ENCODE measurements around the gene USP27X.

- TF ChIP-seq CTCF (conservative IDR thresholded peaks at IDR 0.05; ENCODE audit: low read depth, low read length) (no peak), MAZ (IDR thresholded peaks at IDR 0.05; ENCODE audit: borderline replicate concordance, low read depth, low read length) (no peak), POLR2A (IDR thresholded peaks at IDR 0.05; ENCODE audit: low read depth, low read length) (no peak), CEBPB (IDR thresholded peaks at IDR 0.05; ENCODE audit: low read depth, low read length) (no peak), MAFK (IDR thresholded peaks at IDR 0.05; ENCODE audit: low read depth, low read length) (no peak), RAD21 (IDR thresholded peaks at IDR 0.05; ENCODE audit: low read length) (no peak)
- TF ChIP-seq, protein P1, sequence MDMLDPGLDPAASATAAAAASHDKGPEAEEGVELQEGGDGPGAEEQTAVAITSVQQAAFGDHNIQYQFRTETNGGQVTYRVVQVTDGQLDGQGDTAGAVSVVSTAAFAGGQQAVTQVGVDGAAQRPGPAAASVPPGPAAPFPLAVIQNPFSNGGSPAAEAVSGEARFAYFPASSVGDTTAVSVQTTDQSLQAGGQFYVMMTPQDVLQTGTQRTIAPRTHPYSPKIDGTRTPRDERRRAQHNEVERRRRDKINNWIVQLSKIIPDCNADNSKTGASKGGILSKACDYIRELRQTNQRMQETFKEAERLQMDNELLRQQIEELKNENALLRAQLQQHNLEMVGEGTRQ (IDR thresholded peaks at IDR 0.05; ENCODE audit: low read depth, low read length): no peak
These were observed 483 bp downstream of the USP27X start for GRCh38 chrX:49879656-49880277.
